ENCODE results near the gene ESYT1. TPM values are rescaled to one million over a fixed set of nuclear protein-coding genes. Genes with fewer than 3 reads are reported as not detected.
A peak's percentile ranks its signal among the peaks of the same experiment; 100 is the strongest.
"Not testable (repeated sequence)": the region's sequence is repeated elsewhere in the genome, so short reads cannot be mapped to it uniquely, and the experiment has no call there.

The ESYT1 gene
- total RNA-seq, 1 experiment from 2014 or later: 111 TPM

GRCh38 chr12:56155256-56155845, 27.3 kb downstream of the ESYT1 start:
- Histone ChIP-seq H3K27me3 (ENCODE audit: insufficient read depth, low read length) (no peaks in the 10 kb centered on the region), H3K18ac (ENCODE audit: insufficient read length, low read depth, low read length) (no peak overlapping the region), H2BK5ac (ENCODE audit: insufficient read length, low read length) (no peak overlapping the region), H3K79me1 (ENCODE audit: insufficient read depth, low read depth, low read length, poor library complexity, severe bottlenecking) (peaks cover 2% of the 10 kb centered on the region), H2AFZ (ENCODE audit: low read length) (no peak overlapping the region), H3K4me2 (ENCODE audit: insufficient read depth, insufficient read length, low read length) (no peak overlapping the region), H3K56ac (ENCODE audit: insufficient read length, low read depth, low read length) (no peak overlapping the region), H2BK15ac (ENCODE audit: low read depth, low read length) (no peak overlapping the region), H2BK120ac (ENCODE audit: low read depth, low read length, poor library complexity, severe bottlenecking) (no peak overlapping the region), H2BK12ac (ENCODE audit: insufficient read length, low read depth, low read length) (no peak overlapping the region), H3T11ph (ENCODE audit: low read length) (no peak overlapping the region), H3K9ac (ENCODE audit: extremely low read depth, insufficient read length, low read length) (no peak overlapping the region), H3K4me1 (ENCODE audit: insufficient read depth, low read length) (peaks cover 7% of the 10 kb centered on the region; the same call in 1 of the 2 replicates), H4K20me1 (ENCODE audit: control insufficient read depth, insufficient read depth, insufficient read length) (no peaks in the 10 kb centered on the region), H3K23me2 (ENCODE audit: insufficient read length, low read depth, low read length, poor library complexity, severe bottlenecking) (peaks cover 25% of the 10 kb centered on the region), H4K5ac (ENCODE audit: insufficient read length, low read depth, low read length) (no peak overlapping the region), H3K79me2 (ENCODE audit: insufficient read depth, low read length) (peaks cover 3% of the 10 kb centered on the region; the same call in 1 of the 2 replicates), H2AK5ac (ENCODE audit: insufficient read length, low read length) (no peak overlapping the region), H3K9me3 (ENCODE audit: control insufficient read depth, low read depth, low read length) (no peaks in the 10 kb centered on the region), H3K14ac (ENCODE audit: insufficient read depth, low read length) (no peak overlapping the region), H2BK20ac (ENCODE audit: low read depth, low read length, poor library complexity, severe bottlenecking) (no peak overlapping the region), H4K8ac (replicated peaks; ENCODE audit: insufficient read length, low read depth, low read length) (no peak overlapping the region), H3K4ac (ENCODE audit: low read depth, low read length) (no peak overlapping the region), H3K27ac (ENCODE audit: insufficient read length, low read depth, low read length) (no peak overlapping the region), H4K91ac (ENCODE audit: insufficient read length, low read depth, low read length) (no peak overlapping the region), H3K23ac (ENCODE audit: insufficient read length, low read depth, low read length) (no peak overlapping the region)
- peaks cover 6% of the 10 kb centered on the region; the same call in 1 of the 2 replicates for H3K27me3 Mint-ChIP-seq (ENCODE audit: low read depth)
- peaks cover 33 to 40% (median 35%) of the 10 kb centered on the region in 3 experiments for H3K36me3 Mint-ChIP-seq (ENCODE audit: insufficient read depth in 1 of 3, low read depth in 3 of 3)
- no CpG with 5 or more reads among the region's 11 CpGs for WGBS (ENCODE audit: extremely low coverage, insufficient read length, low lambda C conversion rate)
- peaks cover 0 to 4% of the 10 kb centered on the region in 2 experiments; a peak in 3 of 5 replicates for H3K9me3 Mint-ChIP-seq
- peaks cover 39 to 50% of the 10 kb centered on the region in 2 experiments for H3K4me1 Mint-ChIP-seq
- H3K27ac Mint-ChIP-seq: peak overlapping the region in 2 of 3 experiments; percentile 3 to 30; a peak in 3 of 7 replicates
- peak overlapping the region in 1 of 2 experiments; percentile 54; a peak in 2 of 5 replicates for H3K4me3 Mint-ChIP-seq
- no peak for DNase-seq
- no peak for TF ChIP-seq CTCF (conservative IDR thresholded peaks at IDR 0.05)

- H3T11ph ChIP-seq (ENCODE audit: low read length); H3K23ac ChIP-seq (ENCODE audit: insufficient read length, low read depth, low read length); H2BK120ac ChIP-seq (ENCODE audit: low read depth, low read length, poor library complexity, severe bottlenecking); H3K4me1 ChIP-seq (ENCODE audit: insufficient read depth, low read length); H3K9me3 ChIP-seq (ENCODE audit: control insufficient read depth, low read depth, low read length); H3K79me1 ChIP-seq (ENCODE audit: insufficient read depth, low read depth, low read length, poor library complexity, severe bottlenecking); H4K20me1 ChIP-seq (ENCODE audit: control insufficient read depth, insufficient read depth, insufficient read length); H2AFZ ChIP-seq (ENCODE audit: low read length); H3K79me2 ChIP-seq (ENCODE audit: insufficient read depth, low read length); H3K56ac ChIP-seq (ENCODE audit: insufficient read length, low read depth, low read length); H3K27me3 Mint-ChIP-seq (ENCODE audit: low read depth); H2BK5ac ChIP-seq (ENCODE audit: insufficient read length, low read length); H3K18ac ChIP-seq (ENCODE audit: insufficient read length, low read depth, low read length); H4K8ac ChIP-seq (replicated peaks; ENCODE audit: insufficient read length, low read depth, low read length); H3K14ac ChIP-seq (ENCODE audit: insufficient read depth, low read length); H3K4me2 ChIP-seq (ENCODE audit: insufficient read depth, insufficient read length, low read length); DNase-seq; H3K9me3 Mint-ChIP-seq; H4K5ac ChIP-seq (ENCODE audit: insufficient read length, low read depth, low read length); H3K27ac ChIP-seq (ENCODE audit: insufficient read length, low read depth, low read length); H2AK5ac ChIP-seq (ENCODE audit: insufficient read length, low read length); H2BK20ac ChIP-seq (ENCODE audit: low read depth, low read length, poor library complexity, severe bottlenecking); H3K4ac ChIP-seq (ENCODE audit: low read depth, low read length); H3K9ac ChIP-seq (ENCODE audit: extremely low read depth, insufficient read length, low read length); H3K27me3 ChIP-seq (ENCODE audit: insufficient read depth, low read length); H2BK15ac ChIP-seq (ENCODE audit: low read depth, low read length); H4K91ac ChIP-seq (ENCODE audit: insufficient read length, low read depth, low read length); H2BK12ac ChIP-seq (ENCODE audit: insufficient read length, low read depth, low read length): not testable (repeated sequence)
- Mint-ChIP-seq H3K36me3 (ENCODE audit: insufficient read depth in 1 of 3, low read depth in 3 of 3) (peaks cover 44 to 53% (median 48%) of the 10 kb centered on the region in 3 experiments), H3K27ac (peak overlapping the region; percentile 96 to 99 (median 98)), H3K4me3 (peak overlapping the region; percentile 93 to 96), H3K4me1 (peaks cover 46 to 59% of the 10 kb centered on the region in 2 experiments)
- no CpG with 5 or more reads among the region's 21 CpGs for WGBS (ENCODE audit: extremely low coverage, insufficient read length, low lambda C conversion rate)
- H3K23me2 ChIP-seq (ENCODE audit: insufficient read length, low read depth, low read length, poor library complexity, severe bottlenecking): peaks cover 23% of the 10 kb centered on the region
Measured at GRCh38 chr12:56156464-56157200, 28.6 kb downstream of the ESYT1 start.
